ENCODE measurements around the gene GJB4.

- TF ChIP-seq, protein P1, sequence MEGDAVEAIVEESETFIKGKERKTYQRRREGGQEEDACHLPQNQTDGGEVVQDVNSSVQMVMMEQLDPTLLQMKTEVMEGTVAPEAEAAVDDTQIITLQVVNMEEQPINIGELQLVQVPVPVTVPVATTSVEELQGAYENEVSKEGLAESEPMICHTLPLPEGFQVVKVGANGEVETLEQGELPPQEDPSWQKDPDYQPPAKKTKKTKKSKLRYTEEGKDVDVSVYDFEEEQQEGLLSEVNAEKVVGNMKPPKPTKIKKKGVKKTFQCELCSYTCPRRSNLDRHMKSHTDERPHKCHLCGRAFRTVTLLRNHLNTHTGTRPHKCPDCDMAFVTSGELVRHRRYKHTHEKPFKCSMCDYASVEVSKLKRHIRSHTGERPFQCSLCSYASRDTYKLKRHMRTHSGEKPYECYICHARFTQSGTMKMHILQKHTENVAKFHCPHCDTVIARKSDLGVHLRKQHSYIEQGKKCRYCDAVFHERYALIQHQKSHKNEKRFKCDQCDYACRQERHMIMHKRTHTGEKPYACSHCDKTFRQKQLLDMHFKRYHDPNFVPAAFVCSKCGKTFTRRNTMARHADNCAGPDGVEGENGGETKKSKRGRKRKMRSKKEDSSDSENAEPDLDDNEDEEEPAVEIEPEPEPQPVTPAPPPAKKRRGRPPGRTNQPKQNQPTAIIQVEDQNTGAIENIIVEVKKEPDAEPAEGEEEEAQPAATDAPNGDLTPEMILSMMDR (IDR thresholded peaks at IDR 0.05), result no peak
- no peak for TF ChIP-seq BHLHE40 (IDR thresholded peaks at IDR 0.05; ENCODE audit: low read depth, low read length)
- no peak for TF ChIP-seq ESRRA (IDR thresholded peaks at IDR 0.05; ENCODE audit: borderline replicate concordance, low read length)
- TF ChIP-seq REST (IDR thresholded peaks at IDR 0.05), result no peak
- no peak for TF ChIP-seq USF2 (IDR thresholded peaks at IDR 0.05)
- TF ChIP-seq POLR2A (IDR thresholded peaks at IDR 0.05; ENCODE audit: low read length), result no peak
- TF ChIP-seq HDAC2 (IDR thresholded peaks at IDR 0.05), result no peak
- no peak for TF ChIP-seq RAD21 (conservative IDR thresholded peaks at IDR 0.05 in 1 of 2, IDR thresholded peaks at IDR 0.05 in 1 of 2)
- no peak for TF ChIP-seq PHF8 (IDR thresholded peaks at IDR 0.05; ENCODE audit: borderline replicate concordance, low read depth)
- no peak for TF ChIP-seq NFE2L2 (conservative IDR thresholded peaks at IDR 0.05; ENCODE audit: low read length)
- TF ChIP-seq MAX (IDR thresholded peaks at IDR 0.05), result no peak
- no peak for TF ChIP-seq MAZ (IDR thresholded peaks at IDR 0.05; ENCODE audit: borderline replicate concordance, low read depth, low read length)
- no peak for TF ChIP-seq ZC3H11A (IDR thresholded peaks at IDR 0.05)
These were observed 47.4 kb upstream of the GJB4 start for GRCh38 chr1:34712007-34712688.

Data from A549 (cell line).